T-helper 2 cell treated with Interferon-gamma antibody and Interleukin-4, amounts not matched to agents 5 μg/mL and 100 μg/mL, for 36 hours (primary cell): Measurements from ENCODE around the gene LMO3.

Experiments used
- DNase-seq: peaks from one replicate; pipeline ENCODE4 v3.0.0; 2021; ENCODE audit warnings: low spot score
- H3K27ac Mint-ChIP-seq: one replicate; pipeline ENCODE4 v1.8.0; 2021; ENCODE audit warnings: mild to moderate bottlenecking, mixed read lengths
- H3K27me3 Mint-ChIP-seq: one replicate; pipeline ENCODE4 v1.8.0; 2021; ENCODE audit warnings: low read depth, mixed read lengths
- H3K36me3 Mint-ChIP-seq: one replicate; pipeline ENCODE4 v1.8.0; 2021; ENCODE audit warnings: low read depth, mixed read lengths
- H3K4me1 Mint-ChIP-seq: one replicate; pipeline ENCODE4 v1.8.0; 2021; ENCODE audit warnings: low read depth, mixed read lengths
- H3K4me3 Mint-ChIP-seq: one replicate; pipeline ENCODE4 v1.8.0; 2022; ENCODE audit warnings: mild to moderate bottlenecking, moderate library complexity, mixed read lengths
- H3K9me3 Mint-ChIP-seq: one replicate; pipeline ENCODE4 v1.8.0; 2021; ENCODE audit warnings: mixed read lengths

Gene LMO3

DNA sequence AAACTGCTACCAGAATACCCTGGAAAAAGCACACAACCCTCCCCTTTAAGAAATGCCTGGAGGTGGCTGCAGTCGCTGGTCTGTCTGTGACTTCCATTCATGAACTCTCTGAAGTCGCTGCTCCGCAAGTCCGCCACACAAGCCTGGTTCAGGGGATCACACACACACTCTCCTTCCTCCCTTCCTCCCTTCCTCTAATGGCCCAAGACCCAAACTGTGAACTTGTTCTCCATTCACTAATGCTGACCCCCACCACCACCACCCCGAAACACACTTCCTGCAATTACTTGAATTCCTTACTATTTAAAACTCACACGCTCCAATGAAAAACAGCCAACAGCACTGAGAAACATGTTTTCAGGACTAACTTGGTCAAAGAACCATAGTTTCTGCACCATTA, 1.0 kb upstream of the LMO3 start:
- Mint-ChIP-seq H3K4me3 (no peak overlapping the region), H3K27me3 (peaks cover 48% of the 10 kb centered on the region), H3K4me1 (peaks cover 6% of the 10 kb centered on the region), H3K9me3 (no peaks in the 10 kb centered on the region), H3K36me3 (no peaks in the 10 kb centered on the region), H3K27ac (no peak overlapping the region)
- no peak for DNase-seq

DNA sequence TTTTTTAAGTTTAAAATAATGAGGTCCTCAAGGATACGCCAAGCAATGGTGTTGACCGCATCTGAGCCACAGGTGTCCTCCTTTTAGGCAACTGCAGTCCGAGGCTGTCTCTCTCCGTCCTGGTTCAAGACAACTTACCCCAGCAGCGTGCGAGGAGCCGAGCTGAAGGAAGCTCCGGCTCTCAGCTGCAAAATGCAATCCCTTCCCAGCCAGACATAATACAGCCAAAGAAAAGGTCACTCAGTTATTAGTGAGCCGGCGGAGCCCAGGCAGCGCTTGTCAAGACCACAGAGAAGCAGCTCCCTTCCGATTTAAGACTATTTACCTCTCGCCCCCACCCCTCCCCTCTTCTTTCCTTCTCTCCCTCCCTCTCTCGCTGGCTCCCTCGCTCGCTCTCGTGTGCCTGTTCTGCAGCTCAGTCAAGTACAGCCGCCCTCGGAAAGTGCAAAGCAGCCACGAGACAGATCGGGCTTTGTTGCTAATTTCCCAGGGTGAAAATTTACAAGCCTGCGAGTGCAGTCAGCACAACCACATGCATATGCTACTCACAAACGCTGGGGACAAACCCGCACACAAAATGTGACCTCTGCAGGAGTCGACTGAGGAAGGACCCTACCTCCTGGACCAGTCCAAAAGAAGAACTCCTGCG, 363 bp upstream of the LMO3 start:
- Mint-ChIP-seq H3K27me3 (peaks cover 48% of the 10 kb centered on the region), H3K4me3 (no peak overlapping the region), H3K9me3 (no peaks in the 10 kb centered on the region), H3K36me3 (no peaks in the 10 kb centered on the region), H3K27ac (no peak overlapping the region), H3K4me1 (peaks cover 6% of the 10 kb centered on the region)
- DNase-seq, result no peak

DNA sequence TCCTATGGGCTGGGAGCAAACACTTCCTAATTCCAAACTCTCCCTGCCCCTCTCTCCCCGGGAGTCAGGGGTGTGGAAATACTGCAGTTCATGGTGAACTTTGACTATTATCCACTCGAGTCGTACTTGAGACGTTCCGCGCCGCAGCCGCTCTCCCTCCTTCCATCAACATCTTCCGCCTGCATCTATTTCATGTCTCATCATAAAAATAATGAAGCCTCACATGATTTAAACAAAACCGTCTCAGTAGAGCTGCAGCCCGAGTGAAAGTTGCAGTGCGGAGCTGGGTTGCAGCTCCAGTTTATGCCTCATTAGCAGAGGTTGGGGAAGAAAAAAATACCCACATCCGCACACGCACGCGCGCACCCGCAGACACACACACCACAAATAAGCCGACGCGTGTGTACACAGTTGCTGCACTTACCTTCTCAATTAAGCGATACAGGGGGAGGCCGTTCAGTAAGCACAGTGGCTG, 283 bp downstream of the LMO3 start:
- Mint-ChIP-seq H3K36me3 (no peaks in the 10 kb centered on the region), H3K27ac (no peak overlapping the region), H3K4me1 (peaks cover 6% of the 10 kb centered on the region), H3K9me3 (no peaks in the 10 kb centered on the region), H3K4me3 (peak overlapping the region; percentile 50), H3K27me3 (peaks cover 48% of the 10 kb centered on the region)
- DNase-seq, result no peak

DNA sequence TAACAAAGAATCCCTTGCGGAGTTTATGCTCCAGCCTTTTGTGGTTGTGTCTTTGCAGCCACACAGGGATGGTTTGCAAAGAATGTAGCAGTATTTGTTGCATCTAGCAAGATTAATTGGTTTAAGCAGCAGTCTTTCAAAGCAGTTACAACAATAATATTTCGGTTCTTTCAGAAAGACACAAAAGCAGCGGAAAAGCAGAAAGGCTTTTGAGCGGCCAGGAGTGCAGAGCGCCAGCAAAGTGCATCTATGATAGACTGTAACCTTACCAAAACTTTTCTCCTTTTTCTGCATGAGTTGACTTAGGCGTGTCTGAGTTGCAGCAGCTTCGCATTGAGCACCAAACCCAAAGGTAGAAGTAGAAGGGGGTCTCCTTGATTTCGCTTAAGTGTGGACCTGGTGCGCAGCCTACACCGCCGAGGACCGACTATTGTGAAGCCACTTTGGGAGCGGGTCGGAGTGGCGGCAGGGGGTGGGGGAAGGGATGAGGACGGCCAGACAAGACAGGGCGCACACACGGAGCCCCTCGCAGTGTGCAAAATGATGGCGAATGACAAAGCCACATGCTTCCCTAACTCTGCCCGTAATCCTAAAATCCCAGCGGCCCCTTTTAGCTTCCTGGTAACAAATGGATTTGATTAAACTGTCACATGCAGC, 1.2 kb downstream of the LMO3 start:
- Mint-ChIP-seq H3K27ac (no peak overlapping the region), H3K9me3 (no peaks in the 10 kb centered on the region), H3K4me3 (no peak overlapping the region), H3K27me3 (peaks cover 45% of the 10 kb centered on the region), H3K36me3 (no peaks in the 10 kb centered on the region), H3K4me1 (peaks cover 4% of the 10 kb centered on the region)
- DNase-seq, result no peak

DNA sequence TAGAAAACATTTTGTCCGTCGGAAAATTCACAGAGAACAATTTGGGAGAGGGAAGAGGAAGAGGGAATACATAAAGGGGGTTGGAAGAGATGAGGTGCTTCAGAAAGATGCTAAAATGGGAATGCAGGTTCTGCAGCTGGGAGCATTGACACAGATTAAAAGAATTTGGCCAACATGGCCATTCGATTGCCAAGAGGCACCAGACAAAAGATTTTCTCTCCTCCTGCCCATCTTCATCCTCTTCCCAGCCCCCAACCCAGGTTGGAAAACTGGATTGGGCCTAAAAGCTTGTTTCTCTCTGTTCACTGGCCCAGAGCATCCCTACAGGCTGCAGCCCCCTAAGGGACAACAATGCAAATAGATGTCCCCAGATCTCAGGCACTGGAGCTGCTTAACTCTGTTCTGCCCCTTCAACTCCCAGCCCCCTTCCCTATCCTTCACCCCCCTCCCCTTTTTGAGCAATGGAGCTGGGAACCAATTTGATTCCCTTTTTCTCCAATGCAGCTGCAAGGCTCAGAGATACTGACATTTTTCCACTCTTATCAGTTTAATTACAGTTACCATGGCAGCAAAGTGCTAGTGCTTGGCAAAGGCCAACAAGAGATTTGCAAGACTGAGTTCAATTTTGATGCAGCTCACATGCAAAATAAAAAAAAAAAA, 1.9 kb downstream of the LMO3 start:
- Mint-ChIP-seq H3K4me1 (peaks cover 4% of the 10 kb centered on the region), H3K4me3 (no peak overlapping the region), H3K27ac (no peak overlapping the region), H3K36me3 (no peaks in the 10 kb centered on the region), H3K9me3 (no peaks in the 10 kb centered on the region), H3K27me3 (peaks cover 43% of the 10 kb centered on the region)
- no peak for DNase-seq

DNA sequence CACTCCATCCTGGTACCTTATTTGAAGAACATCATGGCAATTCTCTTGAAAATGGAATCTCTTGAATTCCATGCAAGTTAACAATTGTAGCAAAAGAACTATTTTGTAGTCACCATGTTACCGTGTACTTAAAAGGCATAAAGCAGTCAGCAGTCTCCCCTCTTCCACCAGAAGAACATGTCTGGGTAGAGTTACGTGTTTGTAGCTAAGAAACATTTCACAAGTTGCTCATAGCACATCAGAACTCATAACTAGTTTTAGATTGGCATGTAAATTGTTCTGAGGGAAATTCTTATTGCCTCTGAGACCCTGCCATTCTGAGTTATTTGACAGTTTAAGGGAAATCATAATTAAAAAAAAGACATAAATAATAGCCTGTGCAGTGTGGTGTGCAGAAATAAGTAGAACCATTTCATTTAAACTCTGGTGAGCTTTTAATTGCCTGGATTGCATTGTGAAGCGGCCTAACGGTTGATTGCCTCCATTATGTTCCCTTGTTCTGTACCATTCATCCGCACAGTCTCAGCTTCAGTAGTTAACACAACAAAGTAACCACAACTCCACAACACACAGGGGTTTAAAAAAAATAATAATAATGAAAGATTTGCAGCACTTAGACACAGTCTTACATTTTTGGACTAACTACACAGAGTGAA, 2.6 kb downstream of the LMO3 start:
- Mint-ChIP-seq H3K9me3 (no peaks in the 10 kb centered on the region), H3K27ac (no peak overlapping the region), H3K36me3 (no peaks in the 10 kb centered on the region), H3K4me1 (peaks cover 4% of the 10 kb centered on the region), H3K4me3 (no peak overlapping the region), H3K27me3 (peaks cover 41% of the 10 kb centered on the region)
- no peak for DNase-seq

DNA sequence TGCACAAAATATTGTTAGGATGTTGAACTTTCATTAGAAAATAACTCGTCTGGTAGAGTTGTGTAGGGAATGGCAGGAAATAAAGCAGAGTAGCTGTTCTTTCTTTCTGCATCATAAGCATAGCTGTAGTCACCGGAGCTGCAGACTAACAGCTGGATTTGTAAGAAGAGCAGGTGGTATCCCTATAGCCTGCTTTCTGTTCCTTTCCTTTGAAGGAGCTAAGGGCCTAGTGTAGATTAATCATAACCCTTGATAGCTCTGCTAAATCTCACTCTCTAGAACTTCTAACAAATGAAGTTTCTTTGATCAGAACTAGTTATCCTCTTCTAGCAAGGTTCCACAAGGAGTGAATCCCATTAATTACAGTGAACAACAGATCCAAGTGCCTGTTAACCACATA, 3.5 kb downstream of the LMO3 start:
- peaks cover 33% of the 10 kb centered on the region for H3K27me3 Mint-ChIP-seq
- no peak for DNase-seq
- no peaks in the 10 kb centered on the region for H3K36me3 Mint-ChIP-seq
- no peak overlapping the region for H3K27ac Mint-ChIP-seq
- no peak overlapping the region for H3K4me3 Mint-ChIP-seq
- peaks cover 4% of the 10 kb centered on the region for H3K4me1 Mint-ChIP-seq
- H3K9me3 Mint-ChIP-seq, result no peaks in the 10 kb centered on the region

DNA sequence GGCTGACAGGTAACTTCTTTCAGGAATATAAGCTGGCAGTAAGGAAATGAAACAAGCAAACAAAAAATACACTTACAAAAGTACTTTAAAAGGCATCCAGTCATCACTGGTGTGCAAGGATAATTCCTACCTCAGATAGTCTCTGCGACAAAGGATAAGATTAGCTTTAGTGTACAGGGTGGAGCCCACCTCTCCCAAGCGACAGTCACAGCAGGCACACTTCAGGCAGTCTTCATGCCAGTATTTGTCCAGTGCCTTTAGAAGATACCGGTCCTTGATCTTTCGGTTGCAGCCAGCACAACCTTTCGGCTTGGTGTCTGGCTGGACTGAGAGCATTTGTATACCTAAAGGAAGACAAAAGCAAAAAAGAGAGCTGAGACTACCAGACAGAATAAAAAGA, 5.4 kb downstream of the LMO3 start:
- Mint-ChIP-seq H3K27me3 (peaks cover 16% of the 10 kb centered on the region), H3K4me3 (no peak overlapping the region), H3K4me1 (no peaks in the 10 kb centered on the region), H3K27ac (no peak overlapping the region), H3K9me3 (no peaks in the 10 kb centered on the region), H3K36me3 (no peaks in the 10 kb centered on the region)
- DNase-seq, result no peak

DNA sequence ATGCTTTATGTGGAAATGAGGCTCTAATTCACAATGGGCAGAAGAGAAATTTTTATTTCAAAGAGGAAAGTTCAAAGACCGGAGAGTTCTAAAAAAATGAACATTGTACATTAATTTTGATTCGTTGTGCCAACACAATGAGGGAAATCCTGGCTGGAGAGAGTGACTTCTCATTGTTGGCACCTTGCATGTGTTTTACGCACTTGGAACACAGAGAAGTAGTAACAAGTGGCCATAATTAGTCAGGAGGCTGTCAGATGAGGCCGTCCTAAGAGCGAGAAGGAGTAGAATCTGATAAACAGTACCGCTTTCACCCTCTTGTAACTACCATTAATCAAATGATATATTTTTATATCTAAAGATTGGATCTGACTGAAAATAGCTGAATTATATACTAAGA, 6.9 kb downstream of the LMO3 start:
- Mint-ChIP-seq H3K27me3 (peaks cover 4% of the 10 kb centered on the region), H3K4me3 (no peak overlapping the region), H3K4me1 (no peaks in the 10 kb centered on the region), H3K9me3 (no peaks in the 10 kb centered on the region), H3K36me3 (no peaks in the 10 kb centered on the region), H3K27ac (no peak overlapping the region)
- DNase-seq, result no peak

DNA sequence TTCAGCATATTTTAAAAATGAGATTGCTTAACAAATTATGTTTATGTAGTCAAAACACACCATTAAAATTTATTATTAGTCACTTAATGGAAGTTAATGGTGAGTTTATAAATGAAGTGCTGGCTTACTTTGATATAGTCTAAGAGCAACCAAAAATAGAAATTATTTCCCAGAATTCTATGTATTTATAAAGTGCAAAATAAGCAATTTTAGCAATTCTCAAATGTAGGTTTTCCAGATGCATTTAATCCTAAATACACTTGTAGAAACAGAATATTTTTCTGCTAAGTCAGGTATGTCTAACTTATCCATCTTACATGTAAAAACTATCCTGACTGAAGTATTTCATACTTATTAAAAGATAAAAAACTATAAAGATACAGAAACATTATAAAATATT, 11.2 kb downstream of the LMO3 start:
- Mint-ChIP-seq H3K36me3 (no peaks in the 10 kb centered on the region), H3K27ac (no peak overlapping the region), H3K4me3 (no peak overlapping the region), H3K9me3 (no peaks in the 10 kb centered on the region), H3K4me1 (no peaks in the 10 kb centered on the region), H3K27me3 (no peaks in the 10 kb centered on the region)
- no peak for DNase-seq

DNA sequence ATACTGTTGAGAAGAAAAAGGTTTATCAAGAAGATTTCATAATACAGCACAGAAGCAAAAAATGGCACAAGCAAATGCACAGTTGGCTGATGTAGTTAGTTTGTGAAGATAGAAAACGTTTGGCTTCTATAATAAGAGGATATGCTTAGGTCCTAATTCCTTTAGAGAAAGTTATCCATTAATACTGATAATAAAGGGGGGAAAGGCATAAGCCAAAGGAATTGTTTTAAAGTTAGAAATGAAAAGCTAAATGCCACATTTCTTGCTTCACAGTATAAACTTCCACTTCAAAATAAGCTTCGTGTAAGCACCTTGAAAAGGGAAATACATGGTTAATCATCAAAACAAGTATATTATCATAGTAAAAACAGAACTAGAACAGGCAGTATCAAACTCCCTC, 12.4 kb downstream of the LMO3 start:
- no peaks in the 10 kb centered on the region for H3K27me3 Mint-ChIP-seq
- no peaks in the 10 kb centered on the region for H3K4me1 Mint-ChIP-seq
- H3K9me3 Mint-ChIP-seq, result no peaks in the 10 kb centered on the region
- no peaks in the 10 kb centered on the region for H3K36me3 Mint-ChIP-seq
- no peak overlapping the region for H3K27ac Mint-ChIP-seq
- H3K4me3 Mint-ChIP-seq, result no peak overlapping the region
- DNase-seq, result no peak

DNA sequence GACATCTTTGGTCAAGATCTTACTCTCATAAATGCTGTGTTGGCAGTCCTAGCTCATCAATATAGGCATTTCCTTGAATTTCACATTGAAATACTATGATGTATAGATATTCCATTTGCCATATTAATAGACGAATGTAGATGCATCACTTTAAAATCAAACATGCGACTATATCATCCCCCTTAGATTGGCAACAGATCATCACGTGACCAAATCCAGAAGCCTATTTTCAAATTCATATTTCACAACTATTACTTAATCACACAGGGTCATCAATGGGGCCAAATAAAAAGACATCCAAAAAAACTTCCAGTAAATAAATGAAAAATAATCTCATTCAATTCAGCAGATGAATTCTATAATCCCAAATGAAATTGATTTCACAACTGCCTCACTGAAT, 15.3 kb downstream of the LMO3 start:
- Mint-ChIP-seq H3K4me3 (no peak overlapping the region), H3K36me3 (no peaks in the 10 kb centered on the region)

DNA sequence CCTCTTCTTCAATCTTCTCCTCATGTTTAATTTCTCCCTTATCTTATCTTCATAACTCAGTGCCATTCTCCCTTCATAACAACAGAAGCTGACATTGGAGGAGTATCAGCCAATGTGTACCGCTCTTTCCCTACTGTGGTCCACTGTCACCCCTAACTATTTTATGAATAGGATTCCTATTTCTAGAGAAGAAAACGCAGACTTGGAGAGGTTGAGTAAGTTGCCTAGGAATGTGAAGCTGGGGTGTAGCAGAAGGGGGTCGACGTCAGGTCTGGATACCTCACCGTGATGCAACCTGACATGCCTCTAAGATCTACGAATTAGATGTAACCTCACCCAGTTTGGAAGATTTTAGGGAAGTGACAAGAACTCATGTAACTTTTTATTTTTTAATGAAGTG, 17.1 kb downstream of the LMO3 start:
- DNase-seq, result no peak
- Mint-ChIP-seq H3K9me3 (peaks cover 5% of the 10 kb centered on the region), H3K4me3 (no peak overlapping the region), H3K4me1 (no peaks in the 10 kb centered on the region), H3K36me3 (no peaks in the 10 kb centered on the region), H3K27ac (no peak overlapping the region), H3K27me3 (no peaks in the 10 kb centered on the region)

More for the DNA sequence above, 15.3 kb downstream of the LMO3 start:
- no peaks in the 10 kb centered on the region for H3K27me3 Mint-ChIP-seq
- H3K9me3 Mint-ChIP-seq, result no peaks in the 10 kb centered on the region
- no peaks in the 10 kb centered on the region for H3K4me1 Mint-ChIP-seq
- H3K27ac Mint-ChIP-seq, result no peak overlapping the region
- no peak for DNase-seq

DNA sequence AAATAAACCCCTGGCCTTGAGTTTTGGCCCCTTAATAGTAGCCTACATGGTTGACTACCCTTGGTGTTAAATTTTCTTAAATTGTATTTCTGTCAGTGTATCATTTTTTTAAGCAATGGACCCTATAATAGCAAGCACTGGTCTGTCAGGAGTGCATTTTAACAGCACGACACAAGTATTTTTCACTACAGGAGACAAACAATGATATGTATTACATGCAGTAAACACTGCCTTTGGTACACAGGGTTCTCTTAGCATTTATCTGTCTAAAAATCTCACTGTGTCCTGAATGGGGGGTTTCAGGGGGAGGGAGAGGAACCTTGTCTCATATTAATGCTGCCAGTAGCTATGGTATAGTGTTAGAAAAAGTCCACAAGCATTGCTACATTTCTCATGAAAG, 18.4 kb downstream of the LMO3 start:
- Mint-ChIP-seq H3K4me1 (no peaks in the 10 kb centered on the region), H3K4me3 (no peak overlapping the region), H3K9me3 (peaks cover 9% of the 10 kb centered on the region), H3K27me3 (no peaks in the 10 kb centered on the region), H3K36me3 (no peaks in the 10 kb centered on the region), H3K27ac (no peak overlapping the region)
- no peak for DNase-seq
